Prostate gland (tissue), 2 donors: Measurements from ENCODE around the gene BCL11B. TPM values are rescaled to one million over a fixed set of nuclear protein-coding genes. Genes with fewer than 3 reads are reported as not detected.

Experiments
- DNase-seq: peaks from one replicate; pipeline ENCODE4 v3.0.0-alpha.2; 2019; ENCODE audit warnings: low spot score
- H3K27ac ChIP-seq, 2 donors: fragments of 200-600 bp; sonication (generic); 2 replicates each; pipeline ENCODE4 v1.5.1; 2017 to 2019
- H3K27me3 ChIP-seq: fragments of 200-600 bp; sonication (generic); replicated peaks from 2 replicates; pipeline ENCODE4 v1.5.1; 2019; ENCODE audit not compliant: insufficient read depth
- H3K36me3 ChIP-seq, 2 donors: fragments of 200-600 bp; sonication (generic); 1 replicate in 1 of 2; 2 replicates in 1 of 2; pipeline versions ENCODE4 v1.5.1 to v1.8.1; 2017 to 2019
- H3K4me1 ChIP-seq: fragments of 200-600 bp; sonication (generic); replicated peaks from 2 replicates; pipeline ENCODE4 v1.5.1; 2019
- H3K4me3 ChIP-seq, 2 donors: fragments of 200-600 bp; sonication (generic); 2 replicates each; pipeline ENCODE4 v1.5.1; 2017 to 2019
- H3K9me3 ChIP-seq: fragments of 200-600 bp; sonication (generic); 2 replicates; pipeline ENCODE4 v1.5.1; 2017
- POLR2A ChIP-seq: fragments of 450-650 bp; IDR thresholded peaks from one replicate; pipeline ENCODE4 v1.6.1; 2016; ENCODE audit warnings: antibody characterized with exemption, mild to moderate bottlenecking
- POLR2AphosphoS5 ChIP-seq: sonication (generic); formaldehyde crosslinking; IDR thresholded peaks from one replicate; pipeline ENCODE4 v1.6.1; 2017; ENCODE audit warnings: antibody characterized with exemption
- WGBS: methylation state at CpG from one replicate; pipeline ENCODE4 v1.1.5; 2018; 5-methylcytosine and 5-hydroxymethylcytosine counted together
- intact Hi-C: fragments of 100-400 bp; cut with DNase I; formaldehyde crosslinking; loops from one replicate; pipeline ENCODE4 v1.14.2; 2022
- total RNA-seq, 2 donors: library from RNA; depleted of rRNA; stranded (reverse); fragments of >200 nt; gene quantifications; one replicate each; pipeline ENCODE4 v1.1.0, GENCODE V29; 2016
- TF ChIP-seq, protein P1 (sequence below), 4 experiments: fragments of 200-600 bp in 2 of 4; fragments of 450-650 bp in 2 of 4; sonication (generic) in 2 of 4; IDR thresholded peaks; 1 replicate in 3 of 4; 2 replicates in 1 of 4; pipeline ENCODE4 v1.5.1; 2016 to 2019; ENCODE audit warnings: antibody characterized with exemption in 4 of 4, mild to moderate bottlenecking in 2 of 4, moderate library complexity in 2 of 4

BCL11B gene
- total RNA-seq, 2 donors from 2014 or later, result 2.8 to 5.4 TPM

DNA sequence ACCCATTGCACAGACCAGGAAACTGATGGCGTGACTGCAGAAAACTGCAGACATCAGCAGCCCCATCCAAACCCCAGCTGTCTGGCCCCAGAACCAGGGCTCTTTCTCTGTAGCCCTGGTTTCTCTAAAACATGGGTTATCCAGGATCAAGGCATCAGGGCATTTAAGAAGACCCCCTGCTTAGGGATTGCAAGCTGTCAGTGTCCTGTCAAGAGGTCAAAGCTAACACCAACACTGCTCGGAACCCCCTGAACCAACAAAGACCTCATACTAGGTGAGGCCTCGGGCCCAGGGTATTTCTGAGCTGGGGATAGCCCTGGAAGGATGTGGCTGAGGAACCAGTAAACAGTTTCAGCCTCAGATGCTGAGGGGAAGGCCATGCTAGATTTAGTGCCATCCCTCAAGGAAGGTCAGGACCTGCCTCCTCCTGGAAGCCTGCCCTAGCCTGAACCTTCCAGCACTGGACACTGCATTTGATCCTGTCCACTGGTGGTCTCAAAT lies 39.2 kb downstream of the BCL11B start:
- Histone ChIP-seq H3K4me3 (no peak overlapping the region), H3K36me3 (no peaks in the 10 kb centered on the region), H3K9me3 (no peaks in the 10 kb centered on the region), H3K4me1 (no peaks in the 10 kb centered on the region), H3K27me3 (peaks cover 3% of the 10 kb centered on the region), H3K27ac (no peak overlapping the region)
- no peak for TF ChIP-seq POLR2AphosphoS5
- TF ChIP-seq, protein P1, sequence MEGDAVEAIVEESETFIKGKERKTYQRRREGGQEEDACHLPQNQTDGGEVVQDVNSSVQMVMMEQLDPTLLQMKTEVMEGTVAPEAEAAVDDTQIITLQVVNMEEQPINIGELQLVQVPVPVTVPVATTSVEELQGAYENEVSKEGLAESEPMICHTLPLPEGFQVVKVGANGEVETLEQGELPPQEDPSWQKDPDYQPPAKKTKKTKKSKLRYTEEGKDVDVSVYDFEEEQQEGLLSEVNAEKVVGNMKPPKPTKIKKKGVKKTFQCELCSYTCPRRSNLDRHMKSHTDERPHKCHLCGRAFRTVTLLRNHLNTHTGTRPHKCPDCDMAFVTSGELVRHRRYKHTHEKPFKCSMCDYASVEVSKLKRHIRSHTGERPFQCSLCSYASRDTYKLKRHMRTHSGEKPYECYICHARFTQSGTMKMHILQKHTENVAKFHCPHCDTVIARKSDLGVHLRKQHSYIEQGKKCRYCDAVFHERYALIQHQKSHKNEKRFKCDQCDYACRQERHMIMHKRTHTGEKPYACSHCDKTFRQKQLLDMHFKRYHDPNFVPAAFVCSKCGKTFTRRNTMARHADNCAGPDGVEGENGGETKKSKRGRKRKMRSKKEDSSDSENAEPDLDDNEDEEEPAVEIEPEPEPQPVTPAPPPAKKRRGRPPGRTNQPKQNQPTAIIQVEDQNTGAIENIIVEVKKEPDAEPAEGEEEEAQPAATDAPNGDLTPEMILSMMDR (IDR thresholded peaks at IDR 0.05), result no peak
- TF ChIP-seq POLR2A, result no peak
- no peak for DNase-seq
- intact Hi-C loops, result no loop called here
- 83% methylated on average over 3 of the region's 3 CpGs for WGBS

- TF ChIP-seq POLR2A, result no peak
- TF ChIP-seq, protein P1 (IDR thresholded peaks at IDR 0.05), result no peak
- DNase-seq, result no peak
- Histone ChIP-seq H3K27me3 (peaks cover 3% of the 10 kb centered on the region), H3K36me3 (no peaks in the 10 kb centered on the region), H3K4me1 (no peaks in the 10 kb centered on the region), H3K4me3 (peak overlapping the region in 1 of 2 donors; percentile 10), H3K27ac (peak overlapping the region in 1 of 2 donors; percentile 21), H3K9me3 (no peaks in the 10 kb centered on the region)
- intact Hi-C loops, result no loop called here
- 28% methylated on average over 21 of the region's 21 CpGs for WGBS
Observed at GRCh38 chr14:99231850-99232713, 39.9 kb downstream of the BCL11B start.

- no peak for DNase-seq
- Histone ChIP-seq H3K27me3 (peaks cover 3% of the 10 kb centered on the region), H3K9me3 (no peaks in the 10 kb centered on the region), H3K27ac (peak overlapping the region in 1 of 2 donors; percentile 21), H3K4me3 (peak overlapping the region in 1 of 2 donors; percentile 10), H3K36me3 (no peaks in the 10 kb centered on the region), H3K4me1 (no peaks in the 10 kb centered on the region)
- 10% methylated on average over 38 of the region's 38 CpGs for WGBS
- no peak for TF ChIP-seq POLR2AphosphoS5
- intact Hi-C loops, result no loop called here
Observed at GRCh38 chr14:99231161-99231849, 40.7 kb downstream of the BCL11B start.

DNA sequence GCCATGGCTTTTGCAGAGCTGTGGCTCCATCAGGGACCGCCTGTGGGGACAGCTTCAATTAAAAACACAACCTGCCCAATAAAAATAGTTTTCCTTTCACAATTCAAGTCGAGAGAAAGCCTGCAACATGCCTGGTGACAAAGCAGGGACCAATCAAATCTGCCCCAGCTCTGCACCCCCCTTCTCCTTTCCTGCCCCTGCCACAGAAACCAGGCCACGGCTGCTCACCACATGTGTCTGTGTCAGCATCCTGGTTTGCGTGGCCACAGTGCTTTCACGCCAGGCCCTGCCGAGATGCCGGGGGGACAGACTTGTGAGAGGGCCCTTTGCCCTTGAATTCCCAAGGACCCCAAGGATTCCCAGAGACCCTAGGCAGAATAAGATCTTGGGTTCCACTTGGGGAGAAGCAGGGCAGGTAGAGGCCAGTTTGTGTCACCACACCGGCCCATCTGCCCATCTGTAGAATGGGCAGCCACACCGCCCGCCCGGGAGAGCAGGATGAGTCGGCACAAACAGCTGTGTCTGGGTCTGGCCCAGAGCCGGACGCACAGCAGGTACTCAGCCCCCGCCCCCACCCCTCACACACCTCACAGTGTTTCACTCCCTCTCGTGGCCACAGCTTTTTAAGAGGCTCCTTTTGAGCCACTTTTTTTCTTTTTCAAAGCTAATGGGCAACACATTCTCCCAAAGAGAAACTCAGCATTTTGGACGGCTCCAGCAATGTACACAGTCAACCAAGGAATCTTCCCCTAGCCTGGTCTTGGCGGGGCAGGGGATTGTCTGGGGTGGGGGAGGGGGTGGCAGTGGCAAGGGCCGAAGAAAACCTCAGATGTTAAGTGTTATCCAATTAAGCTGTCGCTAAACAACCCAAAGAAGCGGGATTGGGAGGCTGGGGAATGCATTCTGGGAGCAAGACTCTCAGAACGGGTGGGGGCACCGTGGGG lies 41.5 kb downstream of the BCL11B start:
- Histone ChIP-seq H3K36me3 (no peaks in the 10 kb centered on the region), H3K9me3 (no peaks in the 10 kb centered on the region), H3K27me3 (peaks cover 3% of the 10 kb centered on the region), H3K4me3 (no peak overlapping the region), H3K4me1 (no peaks in the 10 kb centered on the region), H3K27ac (peak overlapping the region in 1 of 2 donors; percentile 5)
- 49% methylated on average over 23 of the region's 23 CpGs for WGBS
- intact Hi-C loops, result no loop called here
- peak; percentile 29 for TF ChIP-seq POLR2AphosphoS5
- TF ChIP-seq POLR2A, result no peak
- TF ChIP-seq, protein P1 (IDR thresholded peaks at IDR 0.05), result no peak
- DNase-seq, result peak; percentile 36
